ENCODE results near the gene IGF1R.
A peak's percentile ranks its signal among the peaks of the same experiment; 100 is the strongest.

The IGF1R gene

GRCh38 chr15:98850961-98851572, 202.7 kb downstream of the IGF1R start:
- Mint-ChIP-seq H3K4me1 (ENCODE audit: low read depth) (peaks cover 35% of the 10 kb centered on the region), H3K9me3 (no peaks in the 10 kb centered on the region), H3K27me3 (ENCODE audit: low read depth) (no peaks in the 10 kb centered on the region), H3K4me3 (peak overlapping the region; percentile 94), H3K27ac (peak overlapping the region; percentile 95), H3K36me3 (ENCODE audit: low read depth) (no peaks in the 10 kb centered on the region)
- DNase-seq (ENCODE audit: low spot score) = peak; percentile 70

- Mint-ChIP-seq H3K27me3 (ENCODE audit: low read depth) (no peaks in the 10 kb centered on the region), H3K9me3 (no peaks in the 10 kb centered on the region), H3K27ac (peak overlapping the region; percentile 95), H3K36me3 (ENCODE audit: low read depth) (no peaks in the 10 kb centered on the region), H3K4me3 (peak overlapping the region; percentile 94), H3K4me1 (ENCODE audit: low read depth) (peaks cover 42% of the 10 kb centered on the region)
- DNase-seq (ENCODE audit: low spot score) = peak; percentile 80
Measured at GRCh38 chr15:98853161-98853560, 204.8 kb downstream of the IGF1R start.

- DNase-seq (ENCODE audit: low spot score) = no peak
- H3K4me1 Mint-ChIP-seq (ENCODE audit: low read depth) = peaks cover 48% of the 10 kb centered on the region
- no peaks in the 10 kb centered on the region for H3K27me3 Mint-ChIP-seq (ENCODE audit: low read depth)
- H3K27ac Mint-ChIP-seq = peak overlapping the region; percentile 95
- H3K4me3 Mint-ChIP-seq = peak overlapping the region; percentile 94
- H3K9me3 Mint-ChIP-seq = no peaks in the 10 kb centered on the region
- no peaks in the 10 kb centered on the region for H3K36me3 Mint-ChIP-seq (ENCODE audit: low read depth)
Measured at GRCh38 chr15:98853617-98854420, 205.5 kb downstream of the IGF1R start.

GRCh38 chr15:98854496-98854895, 206.2 kb downstream of the IGF1R start:
- Mint-ChIP-seq H3K27me3 (ENCODE audit: low read depth) (no peaks in the 10 kb centered on the region), H3K36me3 (ENCODE audit: low read depth) (no peaks in the 10 kb centered on the region), H3K27ac (no peak overlapping the region), H3K9me3 (no peaks in the 10 kb centered on the region), H3K4me1 (ENCODE audit: low read depth) (peaks cover 54% of the 10 kb centered on the region), H3K4me3 (no peak overlapping the region)
- no peak for DNase-seq (ENCODE audit: low spot score)

- no peak for DNase-seq (ENCODE audit: low spot score)
- H3K4me3 Mint-ChIP-seq = peak overlapping the region; percentile 45
- H3K27ac Mint-ChIP-seq = no peak overlapping the region
- no peaks in the 10 kb centered on the region for H3K9me3 Mint-ChIP-seq
- peaks cover 56% of the 10 kb centered on the region for H3K4me1 Mint-ChIP-seq (ENCODE audit: low read depth)
- H3K36me3 Mint-ChIP-seq (ENCODE audit: low read depth) = no peaks in the 10 kb centered on the region
- no peaks in the 10 kb centered on the region for H3K27me3 Mint-ChIP-seq (ENCODE audit: low read depth)
Measured at GRCh38 chr15:98855067-98855814, 206.9 kb downstream of the IGF1R start.

GRCh38 chr15:98855815-98856531, 207.6 kb downstream of the IGF1R start:
- H3K36me3 Mint-ChIP-seq (ENCODE audit: low read depth) = no peaks in the 10 kb centered on the region
- H3K4me3 Mint-ChIP-seq = no peak overlapping the region
- no peaks in the 10 kb centered on the region for H3K27me3 Mint-ChIP-seq (ENCODE audit: low read depth)
- peaks cover 54% of the 10 kb centered on the region for H3K4me1 Mint-ChIP-seq (ENCODE audit: low read depth)
- DNase-seq (ENCODE audit: low spot score) = no peak
- H3K27ac Mint-ChIP-seq = no peak overlapping the region
- H3K9me3 Mint-ChIP-seq = no peaks in the 10 kb centered on the region

GRCh38 chr15:98856532-98856907, 208.2 kb downstream of the IGF1R start:
- Mint-ChIP-seq H3K4me3 (no peak overlapping the region), H3K36me3 (ENCODE audit: low read depth) (no peaks in the 10 kb centered on the region), H3K4me1 (ENCODE audit: low read depth) (peaks cover 55% of the 10 kb centered on the region), H3K27ac (no peak overlapping the region), H3K27me3 (ENCODE audit: low read depth) (no peaks in the 10 kb centered on the region), H3K9me3 (no peaks in the 10 kb centered on the region)
- no peak for DNase-seq (ENCODE audit: low spot score)

- DNase-seq (ENCODE audit: low spot score) = no peak
- Mint-ChIP-seq H3K27me3 (ENCODE audit: low read depth) (no peaks in the 10 kb centered on the region), H3K4me3 (peak overlapping the region; percentile 77), H3K27ac (peak overlapping the region; percentile 64), H3K36me3 (ENCODE audit: low read depth) (no peaks in the 10 kb centered on the region), H3K9me3 (no peaks in the 10 kb centered on the region), H3K4me1 (ENCODE audit: low read depth) (peaks cover 45% of the 10 kb centered on the region)
Measured at GRCh38 chr15:98858610-98859023, 210.3 kb downstream of the IGF1R start.

GRCh38 chr15:98859149-98859548, 210.8 kb downstream of the IGF1R start:
- H3K4me3 Mint-ChIP-seq = peak overlapping the region; percentile 77
- no peak for DNase-seq (ENCODE audit: low spot score)
- H3K36me3 Mint-ChIP-seq (ENCODE audit: low read depth) = no peaks in the 10 kb centered on the region
- H3K4me1 Mint-ChIP-seq (ENCODE audit: low read depth) = peaks cover 41% of the 10 kb centered on the region
- no peaks in the 10 kb centered on the region for H3K27me3 Mint-ChIP-seq (ENCODE audit: low read depth)
- H3K9me3 Mint-ChIP-seq = no peaks in the 10 kb centered on the region
- peak overlapping the region; percentile 64 for H3K27ac Mint-ChIP-seq

- no peaks in the 10 kb centered on the region for H3K36me3 Mint-ChIP-seq (ENCODE audit: low read depth)
- H3K4me1 Mint-ChIP-seq (ENCODE audit: low read depth) = peaks cover 39% of the 10 kb centered on the region
- H3K4me3 Mint-ChIP-seq = peak overlapping the region; percentile 36
- no peaks in the 10 kb centered on the region for H3K9me3 Mint-ChIP-seq
- H3K27ac Mint-ChIP-seq = peak overlapping the region; percentile 80
- no peak for DNase-seq (ENCODE audit: low spot score)
- no peaks in the 10 kb centered on the region for H3K27me3 Mint-ChIP-seq (ENCODE audit: low read depth)
Measured at GRCh38 chr15:98860281-98861041, 212.1 kb downstream of the IGF1R start.

GRCh38 chr15:98861188-98861587, 212.8 kb downstream of the IGF1R start:
- no peak for DNase-seq (ENCODE audit: low spot score)
- no peaks in the 10 kb centered on the region for H3K9me3 Mint-ChIP-seq
- H3K4me3 Mint-ChIP-seq = peak overlapping the region; percentile 56
- peaks cover 39% of the 10 kb centered on the region for H3K4me1 Mint-ChIP-seq (ENCODE audit: low read depth)
- H3K36me3 Mint-ChIP-seq (ENCODE audit: low read depth) = no peaks in the 10 kb centered on the region
- peak overlapping the region; percentile 80 for H3K27ac Mint-ChIP-seq
- no peaks in the 10 kb centered on the region for H3K27me3 Mint-ChIP-seq (ENCODE audit: low read depth)

- peaks cover 32% of the 10 kb centered on the region for H3K4me1 Mint-ChIP-seq (ENCODE audit: low read depth)
- no peak overlapping the region for H3K4me3 Mint-ChIP-seq
- H3K27ac Mint-ChIP-seq = no peak overlapping the region
- H3K27me3 Mint-ChIP-seq (ENCODE audit: low read depth) = no peaks in the 10 kb centered on the region
- no peaks in the 10 kb centered on the region for H3K9me3 Mint-ChIP-seq
- DNase-seq (ENCODE audit: low spot score) = no peak
- no peaks in the 10 kb centered on the region for H3K36me3 Mint-ChIP-seq (ENCODE audit: low read depth)
Measured at GRCh38 chr15:98863983-98864382, 215.6 kb downstream of the IGF1R start.

Data from T-helper 2 cell treated with Interferon-gamma antibody and Interleukin-4, amounts not matched to agents 5 μg/mL and 100 μg/mL, for 36 hours (primary cell).